ENCODE results near the gene HBQ1. TPM values are rescaled to one million over a fixed set of nuclear protein-coding genes. Genes with fewer than 3 reads are reported as not detected.
"Not testable (repeated sequence)": the region's sequence is repeated elsewhere in the genome, so short reads cannot be mapped to it uniquely, and the experiment has no call there.

Gene HBQ1
- total and polyA plus RNA-seq, 2 donors, result 0.30 to 1.9 TPM

GRCh38 chr16:230351-230750 is 50.1 kb downstream of the HBQ1 start:
- H3K4me3 ChIP-seq (ENCODE audit: low read length in 2 of 2); H3K27ac ChIP-seq (ENCODE audit: low read depth in 1 of 2, low read length in 1 of 2); DNase-seq (ENCODE audit: low read depth in 6 of 9, low spot score in 9 of 9); H3K27me3 ChIP-seq (ENCODE audit: control insufficient read depth in 2 of 2, insufficient read depth in 1 of 2, low read length in 1 of 2); H3K9me3 ChIP-seq (ENCODE audit: control insufficient read depth in 2 of 2, insufficient read depth in 1 of 2, low read length in 1 of 2): not testable (repeated sequence)
- H3K4me1 ChIP-seq (ENCODE audit: control insufficient read depth in 2 of 2, insufficient read depth in 2 of 2, low read length in 2 of 2), result peaks cover 8 to 18% of the 10 kb centered on the region in 2 donors
- 98% methylated on average over 18 of the region's 18 CpGs for WGBS
- H3K36me3 ChIP-seq (ENCODE audit: control insufficient read depth in 2 of 2, insufficient read depth in 2 of 2, low read length in 1 of 2), result peaks cover 16 to 25% of the 10 kb centered on the region in 2 donors

Other genes starting within 250 kb of the HBQ1 start
- 8.6 TPM for gene POLR3K, start 126.9 kb upstream of the HBQ1 start, total RNA-seq
- gene POLR3K, start 126.9 kb upstream of the HBQ1 start, polyA plus RNA-seq, result 10.6 TPM
- 33.7 TPM for gene SNRNP25, start 126.6 kb upstream of the HBQ1 start, total RNA-seq
- gene SNRNP25, start 126.6 kb upstream of the HBQ1 start, polyA plus RNA-seq, result 23.3 TPM
- gene RHBDF1, start 107.8 kb upstream of the HBQ1 start, total RNA-seq, result 1.9 TPM
- 10.7 TPM for gene RHBDF1, start 107.8 kb upstream of the HBQ1 start, polyA plus RNA-seq
- 45.1 TPM for gene MPG, start 102.2 kb upstream of the HBQ1 start, total RNA-seq
- 58.1 TPM for gene MPG, start 102.2 kb upstream of the HBQ1 start, polyA plus RNA-seq
- gene NPRL3, start 41.8 kb upstream of the HBQ1 start, total RNA-seq, result 2.8 TPM
- gene NPRL3, start 41.8 kb upstream of the HBQ1 start, polyA plus RNA-seq, result 16.7 TPM
- 3.2 TPM for gene HBZ, start 27.8 kb upstream of the HBQ1 start, total RNA-seq
- 0.34 TPM for gene HBZ, start 27.8 kb upstream of the HBQ1 start, polyA plus RNA-seq
- 25.3 TPM for gene HBM, start 14.5 kb upstream of the HBQ1 start, total RNA-seq
- gene HBM, start 14.5 kb upstream of the HBQ1 start, polyA plus RNA-seq, result not detected
- gene HBA2, start 7.6 kb upstream of the HBQ1 start, total RNA-seq, result 595 TPM
- 19.8 TPM for gene HBA2, start 7.6 kb upstream of the HBQ1 start, polyA plus RNA-seq
- 222 TPM for gene HBA1, start 3.8 kb upstream of the HBQ1 start, total RNA-seq
- 9.9 TPM for gene HBA1, start 3.8 kb upstream of the HBQ1 start, polyA plus RNA-seq
- 64.7 TPM for gene LUC7L, start 49.0 kb downstream of the HBQ1 start, total RNA-seq
- gene LUC7L, start 49.0 kb downstream of the HBQ1 start, polyA plus RNA-seq, result 458 TPM
- 12.7 TPM for gene FAM234A, start 54.4 kb downstream of the HBQ1 start, total RNA-seq
- 28.3 TPM for gene FAM234A, start 54.4 kb downstream of the HBQ1 start, polyA plus RNA-seq
- gene RGS11, start 95.5 kb downstream of the HBQ1 start, total RNA-seq, result not detected
- 1.3 TPM for gene RGS11, start 95.5 kb downstream of the HBQ1 start, polyA plus RNA-seq
- gene ARHGDIG, start 100.1 kb downstream of the HBQ1 start, total RNA-seq, result 0.09 TPM
- gene ARHGDIG, start 100.1 kb downstream of the HBQ1 start, polyA plus RNA-seq, result 0.52 TPM
- gene PDIA2, start 102.7 kb downstream of the HBQ1 start, total RNA-seq, result 0.14 TPM
- gene PDIA2, start 102.7 kb downstream of the HBQ1 start, polyA plus RNA-seq, result 1.8 TPM
- 20.0 TPM for gene AXIN1, start 172.3 kb downstream of the HBQ1 start, total RNA-seq
- 24.1 TPM for gene AXIN1, start 172.3 kb downstream of the HBQ1 start, polyA plus RNA-seq
- 64.2 TPM for gene MRPL28, start 190.1 kb downstream of the HBQ1 start, total RNA-seq
- 79.4 TPM for gene MRPL28, start 190.1 kb downstream of the HBQ1 start, polyA plus RNA-seq
- gene PGAP6, start 201.5 kb downstream of the HBQ1 start, total RNA-seq, result 22.1 TPM
- 47.4 TPM for gene PGAP6, start 201.5 kb downstream of the HBQ1 start, polyA plus RNA-seq
- gene NME4, start 216.7 kb downstream of the HBQ1 start, total RNA-seq, result 57.1 TPM
- 34.4 TPM for gene NME4, start 216.7 kb downstream of the HBQ1 start, polyA plus RNA-seq
- 4.5 TPM for gene DECR2, start 221.4 kb downstream of the HBQ1 start, total RNA-seq
- gene DECR2, start 221.4 kb downstream of the HBQ1 start, polyA plus RNA-seq, result 14.2 TPM
- gene RAB11FIP3, start 245.2 kb downstream of the HBQ1 start, total RNA-seq, result 6.8 TPM
- 26.7 TPM for gene RAB11FIP3, start 245.2 kb downstream of the HBQ1 start, polyA plus RNA-seq

Data from thymus (tissue), 11 donors.